MM.1S (cell line): Measurements from ENCODE around the gene PBX4.

Experiments used
- EZH2 ChIP-seq: fragments of 300-600 bp; sonication (generic); optimal IDR thresholded peaks from 2 replicates; pipeline ENCODE3; 2017; ENCODE audit warnings: low read depth, mild to moderate bottlenecking, antibody characterized with exemption, low read length, mixed read lengths
- EZH2phosphoT487 ChIP-seq: fragments of 300-600 bp; sonication (generic); IDR thresholded peaks from 2 replicates; pipeline ENCODE4 v1.6.1; 2018; ENCODE audit warnings: antibody characterized with exemption, low read length

GRCh38 chr19:19546751-19547162, 71.7 kb downstream of the PBX4 start:
- TF ChIP-seq EZH2 (no peak), EZH2phosphoT487 (no peak)
